ENCODE data around the gene CACNA2D1.

- TF ChIP-seq CTCF (conservative IDR thresholded peaks at IDR 0.05; ENCODE audit: low read depth, low read length) = no peak
- no peak for TF ChIP-seq EZH2 (IDR thresholded peaks at IDR 0.05; ENCODE audit: low read length, unreplicated experiment)
Measured at GRCh38 chr7:81944058-81944457, 499.5 kb downstream of the CACNA2D1 start.

All from PC-3 (cell line).